RPMI8226 (cell line): ENCODE results near the gene MAN1A2.
"Not testable (repeated sequence)": the region's sequence is repeated elsewhere in the genome, so short reads cannot be mapped to it uniquely, and the experiment has no call there.

Experiments
- DNase-seq: peaks from one replicate; pipeline ENCODE4 v3.0.0-alpha.2; 2015

Gene MAN1A2

DNA sequence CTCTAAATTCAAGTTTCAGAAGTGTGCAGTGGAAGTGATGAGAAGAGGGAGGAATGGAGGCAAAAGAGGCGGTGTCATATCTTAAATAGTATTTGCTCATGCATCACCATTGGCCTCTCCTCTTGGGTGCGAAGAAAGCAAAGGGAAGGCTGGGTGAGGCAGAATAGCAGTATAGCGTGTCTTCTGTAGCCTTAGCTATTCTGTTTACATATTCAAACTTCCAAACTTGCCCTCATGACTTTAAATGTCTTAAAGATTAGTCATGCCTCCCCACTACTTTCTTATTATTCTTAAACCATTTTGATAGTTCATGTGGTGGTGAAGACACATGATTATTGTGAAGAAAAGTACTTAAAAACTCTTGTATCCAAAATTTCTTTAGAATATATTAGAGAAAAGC is 134.0 kb downstream of the MAN1A2 start:
- no peak for DNase-seq

DNA sequence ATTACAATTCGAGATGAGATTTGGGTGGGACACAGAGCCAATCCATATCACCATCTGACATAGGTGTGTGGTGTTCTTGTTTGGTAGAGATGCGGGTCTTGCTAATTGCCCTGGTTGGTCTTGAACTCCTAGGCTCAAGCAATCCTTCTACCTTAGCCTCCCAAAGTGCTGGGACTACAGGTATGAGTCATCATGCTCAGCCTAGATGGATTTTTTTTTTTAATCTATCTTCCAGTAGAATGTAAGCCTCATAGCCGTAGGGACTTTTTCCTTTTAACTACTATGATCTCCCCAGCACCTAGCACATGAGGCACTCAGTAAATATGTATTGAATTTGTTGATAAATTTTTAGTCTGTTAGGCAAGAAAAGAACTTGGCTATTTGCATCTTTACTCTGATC is 144.0 kb downstream of the MAN1A2 start:
- no peak for DNase-seq

DNA sequence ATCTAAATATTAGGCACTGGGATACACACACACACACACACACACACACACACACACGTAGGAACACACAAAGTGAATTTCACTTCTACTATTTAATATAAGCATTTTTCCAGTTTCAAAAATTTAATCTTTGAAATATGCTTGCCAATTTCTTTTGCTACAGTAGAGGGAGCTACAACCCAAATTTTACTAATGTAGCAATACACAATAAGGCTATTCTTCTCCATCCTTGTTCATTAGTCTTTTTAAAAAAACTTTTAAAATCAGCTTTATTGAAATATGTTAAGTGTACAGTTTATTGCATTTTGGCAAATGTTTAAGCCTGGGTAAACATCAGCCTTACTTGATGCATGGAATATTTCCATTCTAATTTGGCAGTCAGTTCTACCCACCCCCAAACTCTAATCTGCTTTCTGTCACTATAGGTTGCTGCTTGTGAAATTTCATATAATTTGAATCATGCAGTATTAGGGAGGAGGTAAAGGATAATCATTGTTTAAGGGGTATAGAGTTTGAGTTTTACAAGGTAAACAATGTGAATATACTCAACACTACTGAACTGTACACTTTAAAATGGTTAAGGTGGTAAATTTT is 145.6 kb downstream of the MAN1A2 start:
- DNase-seq: peak; percentile 12

DNA sequence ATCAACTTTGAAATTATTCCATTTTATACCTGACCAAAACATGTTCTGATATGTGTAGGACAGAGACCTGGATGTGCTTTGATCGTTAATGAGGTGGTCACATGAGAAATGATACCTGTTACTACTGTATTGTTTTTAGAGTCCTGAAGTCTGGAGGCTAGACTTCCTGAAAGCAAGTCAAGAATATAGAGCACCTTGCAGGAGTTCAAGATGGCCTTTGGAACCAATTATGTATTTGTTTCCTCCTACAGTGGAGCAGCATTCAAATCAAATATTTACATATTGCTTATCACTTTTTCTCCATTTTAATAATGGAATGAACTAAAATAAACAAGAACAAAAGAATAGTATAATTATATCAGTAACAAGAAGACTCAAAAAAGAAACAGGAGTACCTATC is 155.9 kb downstream of the MAN1A2 start:
- DNase-seq: no peak

DNA sequence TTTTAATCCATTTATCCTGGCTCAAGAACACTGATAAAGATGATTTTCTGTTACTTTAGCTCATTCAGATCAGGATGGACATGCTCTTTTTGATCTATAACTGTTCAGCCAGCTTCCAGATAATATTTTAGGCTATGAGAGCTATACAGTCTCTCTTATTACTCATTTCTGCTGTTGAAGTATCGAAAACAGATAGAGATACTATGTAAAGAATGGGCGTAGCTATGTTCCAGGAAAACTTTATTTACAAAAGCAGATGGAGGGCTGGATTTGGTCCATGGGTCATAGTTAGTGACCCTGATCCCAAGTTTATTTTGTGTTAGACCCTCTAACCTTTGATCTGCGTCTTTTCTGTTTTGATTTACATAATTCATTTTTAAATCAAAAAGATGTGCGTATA is 159.8 kb downstream of the MAN1A2 start:
- no peak for DNase-seq

DNA sequence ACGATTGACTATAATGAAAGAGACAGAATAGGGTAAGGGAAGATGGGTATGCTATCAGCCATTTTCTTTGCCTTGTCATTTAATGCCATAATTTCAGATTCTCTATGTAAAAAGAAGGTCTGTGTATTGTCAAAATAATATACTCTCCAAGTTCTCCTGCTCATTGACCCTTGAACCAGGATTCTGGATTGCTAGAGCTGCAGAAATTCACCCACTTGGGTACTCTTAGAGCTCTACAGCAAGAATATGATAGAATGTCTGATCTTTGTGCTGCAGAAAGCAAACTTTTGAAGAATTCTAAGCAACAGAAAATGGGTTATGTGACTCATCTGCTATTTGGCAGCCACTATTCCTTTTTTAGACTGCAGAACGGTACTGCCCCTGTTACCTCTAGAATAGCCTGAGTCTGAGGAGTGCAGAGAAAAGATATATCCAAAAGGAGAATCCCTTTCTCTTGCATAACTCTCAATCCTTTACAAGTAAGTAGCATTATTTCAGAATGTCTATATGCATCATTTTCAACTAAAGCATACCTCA is 160.4 kb downstream of the MAN1A2 start:
- no peak for DNase-seq

DNA sequence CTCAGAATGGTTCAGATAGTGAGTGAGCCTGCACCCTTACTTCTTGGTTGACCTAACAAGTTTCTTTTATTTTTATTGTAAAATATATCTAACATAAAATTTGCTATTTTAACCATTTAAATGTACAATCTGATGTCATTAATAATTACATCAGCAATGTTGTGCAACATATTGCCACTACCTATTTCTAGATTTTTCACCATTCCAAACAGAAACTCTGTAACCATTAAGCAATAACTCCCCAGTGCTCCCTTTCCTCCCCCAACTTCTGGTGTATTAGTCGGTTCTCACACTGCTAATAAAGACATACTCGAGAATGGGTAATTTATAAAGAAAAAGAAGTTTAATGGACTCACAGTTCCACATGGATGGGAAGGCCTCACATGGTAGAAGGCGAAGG is 162.4 kb downstream of the MAN1A2 start:
- DNase-seq: no peak

DNA sequence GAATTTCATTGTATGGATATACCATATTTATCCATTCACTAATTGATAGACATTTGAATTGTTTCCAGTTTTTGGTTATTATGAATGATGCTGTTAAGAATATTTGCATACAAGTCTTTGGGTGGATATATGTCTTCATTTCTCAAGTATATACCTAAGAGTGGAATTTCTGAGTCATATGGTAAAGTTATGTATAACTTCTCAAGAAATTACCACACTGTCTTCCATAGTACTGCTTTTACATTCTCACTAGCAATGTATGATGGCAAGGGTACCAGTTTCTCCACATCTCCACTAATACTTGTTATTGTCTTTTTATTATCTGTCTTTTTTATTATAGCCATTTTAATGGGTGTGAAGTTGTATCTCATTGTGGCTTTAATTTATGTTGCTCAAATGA is 164.0 kb downstream of the MAN1A2 start:
- DNase-seq: no peak

DNA sequence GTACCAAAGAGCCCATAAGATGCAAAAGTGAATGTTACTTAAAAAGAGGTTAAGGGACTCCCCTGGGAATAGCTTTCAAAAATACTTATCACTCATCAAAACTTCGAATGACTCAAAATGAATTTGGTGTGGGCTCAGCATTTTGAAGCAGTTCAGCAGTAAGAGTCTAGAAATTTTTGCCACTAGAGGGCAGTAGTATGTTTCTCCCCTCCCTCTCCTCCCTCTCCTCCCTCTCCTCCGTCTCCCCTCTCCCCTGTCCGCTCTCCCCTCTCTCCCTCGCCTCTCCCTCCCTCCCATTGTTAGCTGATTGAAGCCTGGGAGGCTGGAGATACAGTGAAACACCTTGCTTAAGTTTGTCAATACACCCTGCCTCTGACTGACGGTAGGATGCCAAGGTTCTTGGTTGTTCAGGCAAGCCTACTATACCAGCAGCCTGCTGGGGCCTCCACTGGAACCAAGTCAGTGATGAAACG is 167.8 kb downstream of the MAN1A2 start:
- peak; percentile 73 for DNase-seq

DNA sequence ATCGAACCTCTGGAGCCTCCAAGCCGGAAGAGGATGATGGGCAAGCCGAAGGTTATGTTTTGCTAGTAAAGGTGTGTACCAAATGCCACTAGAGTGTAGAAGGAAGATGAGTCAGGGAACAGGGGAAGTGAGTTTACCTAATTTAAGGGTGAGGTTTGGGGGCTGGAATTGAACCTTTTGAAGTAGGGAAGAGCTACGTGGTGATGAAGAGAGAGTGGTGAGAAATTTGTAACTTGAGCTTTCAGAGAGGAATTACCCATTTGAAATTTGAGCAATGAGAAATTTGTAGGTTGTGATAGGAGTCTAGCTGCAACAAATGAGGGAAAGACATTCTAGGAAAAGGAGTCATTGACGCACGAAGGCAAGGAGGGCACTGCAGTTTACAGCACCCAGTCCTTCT is 168.6 kb downstream of the MAN1A2 start:
- no peak for DNase-seq

DNA sequence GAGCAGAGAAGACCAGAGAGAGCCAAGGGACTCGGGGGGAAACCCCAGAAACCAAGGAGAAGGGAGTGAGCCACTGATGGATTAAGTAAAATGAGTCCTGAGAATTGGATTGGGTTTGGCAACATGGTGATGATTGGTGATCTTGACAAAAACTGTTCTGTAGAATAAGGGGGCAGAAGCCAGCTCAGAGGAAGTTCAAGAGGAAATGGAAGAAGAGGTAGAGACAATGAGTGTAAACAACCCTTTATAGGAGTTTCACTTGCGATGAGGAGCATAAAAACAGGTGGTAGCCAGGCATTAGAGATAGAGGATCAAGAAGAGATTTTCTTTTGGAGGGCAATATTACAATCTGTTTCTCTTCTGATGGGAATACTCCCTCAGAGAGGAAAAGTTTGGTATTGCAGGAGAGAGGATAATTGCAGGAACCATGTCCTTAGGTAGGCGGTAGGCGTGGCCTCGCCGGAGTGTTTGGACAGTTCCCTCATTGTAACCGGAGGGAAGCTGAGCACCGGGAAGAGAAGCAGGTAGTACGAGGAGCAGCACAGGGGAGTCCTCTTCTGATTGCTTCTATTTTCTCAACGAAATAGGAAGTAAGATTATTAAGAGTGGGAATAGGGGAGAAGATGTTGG is 170.2 kb downstream of the MAN1A2 start:
- DNase-seq: peak; percentile 23

DNA sequence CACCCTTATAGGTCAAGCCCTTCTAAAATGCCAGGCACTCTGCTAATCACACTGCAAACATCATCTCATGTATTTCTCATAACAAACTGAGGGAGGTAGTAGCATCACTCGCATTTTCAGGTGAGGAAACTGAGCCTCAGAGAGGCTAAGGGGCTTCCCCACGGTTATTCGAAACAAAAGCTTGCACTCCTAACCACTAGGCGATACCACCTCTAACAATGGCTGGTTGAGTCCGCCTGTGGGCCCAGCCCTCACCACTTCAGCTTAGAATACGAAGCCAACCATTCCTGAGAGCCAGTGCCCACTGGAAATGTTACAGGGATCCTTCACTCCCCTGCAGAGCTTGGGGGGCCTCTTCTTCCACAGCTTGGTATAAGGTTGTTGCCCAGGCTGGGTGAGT is 173.3 kb downstream of the MAN1A2 start:
- DNase-seq: no peak

DNA sequence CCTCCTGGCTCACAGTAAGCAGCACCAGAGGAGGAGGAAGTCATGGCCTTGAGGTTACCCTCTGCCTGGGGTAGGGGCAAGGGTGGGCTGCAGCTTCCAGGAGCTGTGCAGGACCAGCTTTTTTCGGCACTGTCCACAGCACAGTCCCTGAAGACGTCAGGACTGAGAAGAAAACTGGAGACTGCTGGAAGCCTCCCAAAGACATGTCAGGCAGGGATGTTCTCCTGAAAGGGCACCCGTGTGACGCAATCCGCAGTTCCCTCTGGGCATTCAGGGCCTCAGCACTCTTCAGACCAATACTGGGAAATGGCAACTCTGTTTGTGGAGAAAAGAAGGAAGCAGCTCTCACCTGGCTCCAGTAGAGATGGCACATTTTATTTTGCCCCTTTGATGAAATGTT is 173.8 kb downstream of the MAN1A2 start:
- peak; percentile 20 for DNase-seq

DNA sequence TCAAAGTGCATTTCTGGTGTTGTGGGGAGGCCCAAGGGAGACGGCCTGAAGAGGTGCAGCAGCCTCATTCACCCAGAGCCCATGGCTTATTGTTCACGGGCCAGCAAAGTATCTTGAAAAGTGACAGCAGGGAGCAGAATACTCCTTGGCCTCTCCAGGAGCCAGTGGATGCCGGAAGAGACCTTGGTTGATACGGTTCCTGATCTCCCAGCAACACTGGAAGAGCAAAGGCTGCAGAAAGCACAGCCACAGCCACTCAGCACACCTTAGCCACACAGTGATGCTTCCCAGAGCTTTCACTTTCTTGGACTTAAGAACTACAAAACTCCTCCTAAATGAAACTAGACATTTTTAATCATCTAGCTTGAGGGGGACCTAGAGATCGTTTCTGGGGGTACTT is 174.3 kb downstream of the MAN1A2 start:
- DNase-seq: no peak

DNA sequence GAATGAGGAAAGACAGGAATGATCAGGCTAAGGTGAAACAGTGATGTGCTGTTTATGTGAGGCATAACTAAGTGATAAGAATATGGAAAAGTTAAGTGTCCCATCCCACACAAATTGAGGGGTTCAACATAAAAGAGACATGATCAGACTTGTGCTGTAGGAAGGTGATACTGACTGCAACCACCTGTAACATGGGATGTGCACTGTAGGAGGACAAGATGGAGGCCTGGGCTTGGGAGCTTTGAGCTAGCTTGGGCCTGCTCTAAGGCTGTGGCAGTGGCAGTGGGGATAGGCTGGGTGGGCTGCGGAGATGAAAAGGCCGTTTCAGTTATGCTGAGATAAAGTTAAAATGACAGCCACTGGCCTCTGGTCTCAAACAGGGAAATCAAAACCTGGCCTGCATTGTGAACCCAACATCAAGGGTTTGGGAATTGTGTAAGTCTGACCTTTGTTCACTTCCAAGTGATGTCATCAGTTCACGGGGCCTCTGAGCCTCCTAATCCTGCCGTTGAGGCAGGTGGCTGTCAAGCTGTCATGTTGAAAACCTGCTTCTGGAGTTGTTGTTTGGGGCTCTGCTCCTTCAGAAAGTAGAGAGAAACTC is 177.4 kb downstream of the MAN1A2 start:
- no peak for DNase-seq

DNA sequence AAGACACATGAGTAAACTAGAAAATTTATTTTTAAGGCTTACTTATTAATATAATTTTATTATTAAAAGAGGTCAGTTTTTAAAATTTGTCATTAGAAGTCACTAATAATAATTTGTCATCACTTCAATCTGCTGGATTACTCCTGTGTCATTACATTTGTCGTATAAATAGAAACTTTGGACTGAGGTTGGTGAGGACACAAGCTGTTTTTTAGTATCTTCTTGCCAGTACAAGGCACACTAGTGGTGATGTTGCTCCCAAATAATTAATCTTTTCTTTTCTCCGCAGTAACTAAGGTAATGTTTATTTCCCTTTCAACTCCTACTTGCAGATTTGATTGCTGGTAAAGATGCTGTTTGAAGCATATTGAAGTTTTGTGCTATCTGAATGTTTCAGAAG is 179.2 kb downstream of the MAN1A2 start:
- DNase-seq: no peak

DNA sequence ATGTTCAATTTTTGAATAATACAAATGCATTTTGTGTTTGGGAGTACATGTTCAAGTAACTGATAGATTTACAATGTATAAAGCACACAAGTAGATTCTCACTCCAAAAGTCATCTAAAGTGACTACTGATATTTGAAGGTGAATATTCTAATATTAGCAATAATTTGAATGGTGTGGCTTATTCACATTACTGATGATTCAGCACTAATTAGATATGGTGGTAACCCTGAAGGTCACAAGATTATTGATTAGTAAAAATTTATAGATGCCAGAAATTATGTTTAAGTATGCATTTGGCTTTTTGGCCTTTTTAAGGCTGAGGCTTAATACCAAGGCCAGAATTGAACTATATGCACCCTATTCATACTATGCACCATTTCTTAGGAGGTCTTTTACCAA is 186.2 kb downstream of the MAN1A2 start:
- DNase-seq: no peak

DNA sequence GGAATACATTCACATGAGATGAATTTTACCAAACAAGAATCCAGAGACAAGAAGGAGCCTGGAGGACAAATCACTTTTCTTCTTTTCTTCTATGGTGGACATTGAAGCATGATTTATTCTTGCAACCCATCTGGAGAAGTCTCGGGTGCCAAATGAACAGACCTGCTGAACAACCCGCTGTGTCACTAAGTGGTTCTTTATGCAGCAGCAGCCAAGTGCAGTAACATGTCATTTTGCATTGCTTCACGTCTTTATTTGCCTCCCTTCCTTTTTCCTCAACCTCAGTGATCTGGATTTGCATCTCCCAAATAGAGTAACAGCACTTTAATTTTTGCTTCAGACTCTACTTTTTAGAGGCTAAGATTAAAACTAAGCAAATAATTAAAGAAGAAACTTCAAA is 188.6 kb downstream of the MAN1A2 start:
- DNase-seq: no peak

DNA sequence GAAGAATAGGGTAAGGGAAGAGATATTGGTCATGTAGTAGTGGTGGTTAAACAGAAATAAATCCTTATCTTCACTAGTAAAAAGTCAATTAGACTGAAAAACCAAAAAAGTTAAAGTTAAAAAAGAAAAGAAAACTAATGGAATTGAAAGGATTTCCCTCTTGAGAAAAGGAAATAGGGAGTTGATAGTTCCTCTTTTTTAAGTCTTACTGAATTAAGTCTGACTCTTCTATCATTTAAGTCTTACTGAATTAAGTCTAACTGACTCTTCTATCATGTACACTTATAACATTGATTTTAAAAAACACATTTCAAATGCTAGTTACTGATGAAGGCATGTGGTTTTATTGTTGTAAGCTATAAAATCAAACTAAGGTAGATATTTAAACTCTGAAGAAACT is 189.1 kb downstream of the MAN1A2 start:
- no peak for DNase-seq

DNA sequence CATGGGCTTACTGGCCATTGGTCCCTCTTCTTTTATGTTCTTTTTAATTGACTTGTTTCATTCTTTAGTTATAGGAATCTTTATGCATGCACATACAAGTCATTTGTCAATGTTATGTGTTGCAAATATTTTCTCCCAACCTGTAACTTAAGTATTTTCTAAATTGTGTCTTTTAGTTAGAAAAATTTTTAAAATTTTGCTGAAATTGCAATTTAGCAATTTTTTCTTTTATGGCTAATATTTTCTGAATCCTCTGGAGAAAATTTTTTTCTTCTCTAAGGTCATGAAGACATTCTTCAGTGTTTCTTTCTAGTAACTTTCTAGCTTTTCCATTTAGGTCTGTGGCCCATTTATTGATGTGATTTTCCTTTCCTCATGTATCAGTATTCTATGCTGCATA is 189.7 kb downstream of the MAN1A2 start:
- DNase-seq: no peak

DNA sequence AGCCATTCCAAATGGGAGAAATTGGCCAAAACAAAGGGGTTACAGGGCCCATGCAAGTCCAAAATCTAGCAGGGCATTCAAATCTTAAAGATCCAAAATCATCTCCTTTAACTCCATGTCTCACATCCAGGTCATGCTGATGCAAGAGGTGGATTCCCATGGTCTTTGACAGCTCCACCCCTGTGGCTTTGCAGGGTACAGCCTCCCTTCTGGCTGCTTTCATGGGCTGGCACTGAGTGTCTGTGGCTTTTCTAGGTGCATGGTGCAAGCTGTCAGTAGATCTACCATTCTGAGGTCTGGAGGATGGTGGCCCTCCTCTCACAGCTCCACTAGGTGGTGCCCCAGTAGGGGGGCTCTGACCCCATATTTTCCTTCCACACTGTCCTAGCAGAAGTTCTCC is 191.2 kb downstream of the MAN1A2 start:
- not testable (repeated sequence) for DNase-seq

DNA sequence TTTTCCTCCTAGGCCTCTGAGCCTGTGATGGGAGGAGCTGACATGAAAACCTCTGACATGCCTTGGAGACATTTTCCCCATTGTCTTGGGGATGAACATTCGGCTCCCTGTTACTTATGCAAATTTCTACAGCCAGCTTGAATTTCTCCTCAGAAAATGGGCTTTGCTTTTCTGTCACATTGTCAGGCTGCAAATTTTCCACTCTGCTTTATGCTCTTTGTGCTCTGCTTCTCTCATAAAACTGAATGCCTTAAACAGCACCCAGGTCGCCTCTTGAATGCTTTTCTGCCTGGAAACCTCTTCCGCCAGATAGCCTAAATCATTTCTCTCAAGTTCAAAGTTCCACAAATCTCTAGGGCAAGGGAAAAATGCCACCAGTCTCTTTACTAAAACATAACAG is 191.9 kb downstream of the MAN1A2 start:
- DNase-seq: no peak

DNA sequence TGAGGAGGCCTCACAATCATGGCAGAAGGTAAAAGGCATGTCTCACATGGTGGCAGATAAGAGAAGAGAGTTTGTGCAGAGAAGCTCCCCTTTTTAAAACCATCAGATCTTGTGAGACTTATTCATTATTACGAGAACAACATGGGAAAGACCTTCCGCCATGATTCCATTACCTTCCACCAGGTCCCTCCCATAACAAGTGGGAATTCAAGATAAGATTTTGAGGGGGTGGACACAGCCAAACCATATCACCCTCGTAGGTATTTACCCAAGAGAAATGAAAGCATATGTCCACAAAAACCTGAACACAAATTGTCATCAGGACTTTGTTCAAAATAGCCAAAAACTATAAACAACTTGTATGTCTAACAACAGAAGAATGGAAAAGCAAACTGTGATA is 192.7 kb downstream of the MAN1A2 start:
- no peak for DNase-seq

DNA sequence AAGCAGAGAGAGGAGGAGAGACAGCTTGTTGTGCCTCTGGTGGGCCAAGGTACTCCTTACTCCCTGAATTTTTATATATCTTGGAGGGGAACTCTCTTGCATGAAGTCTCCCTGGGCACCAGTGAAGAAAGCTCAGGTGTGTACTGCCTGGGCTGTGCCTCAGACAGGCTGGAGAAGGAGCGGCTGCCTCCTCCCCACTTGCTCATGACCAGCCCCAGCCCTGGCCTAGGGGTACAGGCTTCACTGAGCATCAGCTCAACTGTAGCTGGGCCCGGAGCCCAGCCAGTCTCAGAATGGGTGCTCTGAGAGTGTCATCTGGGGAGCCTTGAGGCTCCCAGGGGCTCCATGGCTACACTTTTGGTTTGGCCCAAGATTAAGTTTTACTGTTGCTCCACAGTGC is 193.8 kb downstream of the MAN1A2 start:
- DNase-seq: no peak

DNA sequence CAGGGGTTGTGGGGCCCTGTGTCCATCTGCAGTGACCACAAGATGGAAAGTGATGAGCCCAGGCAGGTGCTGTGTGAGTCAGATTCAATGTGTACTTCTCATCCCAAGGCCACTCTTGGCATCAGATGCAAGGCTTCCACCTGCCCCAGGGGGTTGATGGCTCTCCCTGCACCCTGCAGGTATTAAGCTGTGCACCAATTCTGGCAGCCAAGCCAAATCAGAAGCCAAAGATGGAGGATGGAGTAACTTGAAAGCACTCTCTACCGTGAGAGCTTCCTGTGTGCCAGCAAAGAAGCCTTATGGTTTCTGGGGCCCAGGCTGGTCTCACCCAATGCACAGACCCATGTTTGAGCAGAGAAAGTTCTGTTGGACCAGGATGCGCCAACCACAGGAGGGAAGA is 194.3 kb downstream of the MAN1A2 start:
- DNase-seq: no peak
